CMK (cell line): Measurements from ENCODE around the gene KCNE1.
"Not testable (repeated sequence)": the region's sequence is repeated elsewhere in the genome, so short reads cannot be mapped to it uniquely, and the experiment has no call there.

ENCODE experiments used
- DNase-seq: peaks from one replicate; pipeline ENCODE4 v3.0.0-alpha.2; 2010; ENCODE audit warnings: low read depth

KCNE1 gene

GRCh38 chr21:34407294-34407693, 104.7 kb downstream of the KCNE1 start:
- DNase-seq: not testable (repeated sequence)

DNA sequence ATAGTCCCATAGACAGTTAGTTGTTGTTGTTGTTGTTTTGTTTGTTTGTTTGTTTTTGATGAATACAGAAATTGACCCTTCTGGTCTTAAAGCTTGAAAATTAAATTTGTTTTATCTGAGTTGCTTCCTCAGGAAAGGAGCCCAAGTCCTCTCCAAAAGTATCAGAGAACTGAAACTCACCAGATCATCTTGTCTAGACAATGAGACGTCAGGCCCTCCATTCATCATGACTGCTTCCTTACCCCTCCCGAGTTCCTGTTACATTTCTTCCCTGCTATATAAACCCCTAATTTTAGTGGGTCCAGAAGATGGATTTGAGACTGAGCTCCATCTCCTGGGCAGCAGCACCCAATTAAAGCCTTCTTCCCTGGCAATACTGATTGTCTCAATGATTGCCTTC, 105.3 kb downstream of the KCNE1 start:
- DNase-seq: not testable (repeated sequence)

GRCh38 chr21:34406102-34406501, 105.9 kb downstream of the KCNE1 start:
- DNase-seq: not testable (repeated sequence)

DNA sequence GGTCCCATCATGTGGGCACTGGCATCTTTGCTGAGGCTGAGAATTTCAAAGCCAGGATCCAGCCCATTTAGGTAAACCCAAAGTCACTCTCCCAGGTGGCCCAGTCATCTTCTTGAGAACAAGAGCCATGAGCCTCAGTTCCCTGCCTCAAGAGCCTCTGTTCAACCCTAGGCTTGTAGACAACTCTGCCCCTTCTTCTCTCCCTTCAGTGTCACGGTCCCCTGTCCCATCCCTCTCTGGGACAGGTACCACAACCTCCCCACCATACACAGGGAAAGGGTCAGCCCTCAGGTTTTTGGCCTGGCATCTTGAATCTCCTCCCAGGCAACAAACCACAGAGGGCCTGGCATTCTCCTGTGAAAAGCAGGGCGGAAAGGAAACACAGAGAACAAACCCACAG, 106.3 kb downstream of the KCNE1 start:
- DNase-seq: not testable (repeated sequence)

GRCh38 chr21:34404742-34405141, 107.3 kb downstream of the KCNE1 start:
- DNase-seq: not testable (repeated sequence)

DNA sequence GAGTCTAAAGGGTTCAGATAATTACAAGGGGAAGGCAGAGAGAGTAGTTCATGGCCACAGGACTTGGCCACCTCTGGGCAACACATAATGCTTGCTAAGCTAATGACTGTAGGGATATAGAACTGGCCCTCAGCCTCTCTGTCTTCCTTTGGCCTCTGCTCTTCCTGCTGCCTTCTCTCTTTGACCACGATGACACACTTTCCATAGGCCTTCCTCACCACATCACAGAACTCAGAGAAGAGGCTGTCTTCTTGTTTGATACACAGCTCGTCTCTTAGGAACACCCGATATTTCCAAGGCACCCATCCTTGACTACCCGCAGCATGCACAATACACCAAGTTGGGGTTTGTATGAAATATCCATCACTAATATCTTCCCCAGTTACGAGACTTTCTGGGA, 111.5 kb downstream of the KCNE1 start:
- DNase-seq: not testable (repeated sequence)
